ENCODE results near the gene KNSTRN.

The KNSTRN gene, protein sequence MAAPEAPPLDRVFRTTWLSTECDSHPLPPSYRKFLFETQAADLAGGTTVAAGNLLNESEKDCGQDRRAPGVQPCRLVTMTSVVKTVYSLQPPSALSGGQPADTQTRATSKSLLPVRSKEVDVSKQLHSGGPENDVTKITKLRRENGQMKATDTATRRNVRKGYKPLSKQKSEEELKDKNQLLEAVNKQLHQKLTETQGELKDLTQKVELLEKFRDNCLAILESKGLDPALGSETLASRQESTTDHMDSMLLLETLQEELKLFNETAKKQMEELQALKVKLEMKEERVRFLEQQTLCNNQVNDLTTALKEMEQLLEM

GRCh38 chr15:40382580-40383456 lies at the start of gene KNSTRN:
KNSTRN (plus strand) TSS chr15:40382721; CDS start chr15:40382836, 115 bp downstream.
- H3K4me3 Mint-ChIP-seq: peak within 1 kb of the TSS; percentile 99
- H3K27me3 Mint-ChIP-seq: no peaks in the 10 kb centered on the region
- no peaks in the 10 kb centered on the region for H3K9me3 Mint-ChIP-seq
- peaks cover 33% of the 10 kb centered on the region for H3K4me1 Mint-ChIP-seq
- H3K27ac Mint-ChIP-seq: peak within 1 kb of the TSS; percentile 97 to 98
- ATAC-seq (peak; percentile 100), DNase-seq (peak; percentile 89 to 93)

DNA sequence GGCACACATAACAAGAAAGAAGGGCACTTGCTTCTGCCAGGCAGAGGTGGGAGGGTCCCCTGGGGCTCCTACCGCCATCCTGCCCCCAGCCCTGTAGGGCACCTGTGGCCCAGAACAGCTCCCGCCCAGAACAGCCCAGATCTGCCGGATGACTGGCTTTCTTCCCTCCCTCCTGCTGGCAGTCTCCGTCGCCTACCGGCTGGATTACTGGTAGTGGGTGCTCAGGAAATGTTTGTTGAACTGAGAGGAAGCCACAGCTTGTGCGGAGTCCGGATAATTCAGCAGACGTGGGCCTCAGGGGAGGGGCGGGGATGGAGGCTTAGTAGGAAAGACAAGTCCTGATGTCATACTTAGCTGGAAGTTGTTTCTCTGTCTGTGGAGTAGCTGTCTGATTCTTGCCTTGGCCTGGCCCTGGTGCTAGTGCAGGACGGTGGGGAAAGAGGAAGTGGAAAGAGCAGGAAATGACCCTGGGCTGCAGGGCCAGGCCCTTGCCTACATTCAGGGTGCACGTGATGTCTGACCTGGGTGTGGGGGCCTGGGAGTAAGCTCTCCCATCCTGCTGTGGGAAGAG lies 48.5 kb upstream of the KNSTRN start:
- ATAC-seq (peak; percentile 14), DNase-seq (no peak)
- peak overlapping the region; percentile 49 to 52 for H3K4me3 Mint-ChIP-seq
- no peaks in the 10 kb centered on the region for H3K9me3 Mint-ChIP-seq
- H3K27ac Mint-ChIP-seq: peak overlapping the region; percentile 38 to 55
- no peaks in the 10 kb centered on the region for H3K27me3 Mint-ChIP-seq
- H3K4me1 Mint-ChIP-seq: peaks cover 35% of the 10 kb centered on the region

DNA sequence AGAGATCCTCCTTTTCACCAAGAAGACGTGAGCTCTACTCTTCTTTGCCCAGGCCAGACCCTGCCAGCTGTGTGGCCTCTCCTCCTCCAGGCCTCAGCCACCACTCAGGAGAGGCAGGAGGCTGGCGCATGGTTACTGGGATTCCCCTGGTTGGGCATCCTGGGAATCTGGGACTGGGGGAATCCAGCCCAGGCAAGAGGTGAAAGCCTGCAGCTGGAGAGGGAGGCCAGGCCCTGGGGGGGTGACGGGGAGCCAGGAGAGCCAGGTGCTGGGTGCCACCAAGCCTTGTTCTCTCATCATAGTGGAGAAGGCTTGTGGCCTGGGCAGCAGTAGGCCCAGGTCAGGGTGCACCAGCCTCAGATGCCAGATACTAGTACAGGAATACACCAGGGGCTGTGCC lies 48.0 kb upstream of the KNSTRN start:
- no peaks in the 10 kb centered on the region for H3K9me3 Mint-ChIP-seq
- peak overlapping the region in 1 of 2 donors; percentile 38 for H3K27ac Mint-ChIP-seq
- DNase-seq (no peak), ATAC-seq (no peak)
- H3K27me3 Mint-ChIP-seq: no peaks in the 10 kb centered on the region
- H3K4me1 Mint-ChIP-seq: peaks cover 35% of the 10 kb centered on the region
- peak overlapping the region; percentile 35 to 49 for H3K4me3 Mint-ChIP-seq

GRCh38 chr15:40334941-40335795 lies 47.4 kb upstream of the KNSTRN start:
- no peak overlapping the region for H3K27ac Mint-ChIP-seq
- no peak for DNase-seq
- H3K4me1 Mint-ChIP-seq: peaks cover 35% of the 10 kb centered on the region

GRCh38 chr15:40335938-40336743 lies 46.4 kb upstream of the KNSTRN start:
- DNase-seq (no peak), ATAC-seq (no peak)
- Mint-ChIP-seq H3K27ac (no peak overlapping the region), H3K9me3 (no peaks in the 10 kb centered on the region), H3K4me3 (no peak overlapping the region), H3K27me3 (no peaks in the 10 kb centered on the region), H3K4me1 (peaks cover 35% of the 10 kb centered on the region)

More at GRCh38 chr15:40334941-40335795, 47.4 kb upstream of the KNSTRN start:
- ATAC-seq: no peak
- Mint-ChIP-seq H3K4me3 (no peak overlapping the region), H3K27me3 (no peaks in the 10 kb centered on the region), H3K9me3 (no peaks in the 10 kb centered on the region)

DNA sequence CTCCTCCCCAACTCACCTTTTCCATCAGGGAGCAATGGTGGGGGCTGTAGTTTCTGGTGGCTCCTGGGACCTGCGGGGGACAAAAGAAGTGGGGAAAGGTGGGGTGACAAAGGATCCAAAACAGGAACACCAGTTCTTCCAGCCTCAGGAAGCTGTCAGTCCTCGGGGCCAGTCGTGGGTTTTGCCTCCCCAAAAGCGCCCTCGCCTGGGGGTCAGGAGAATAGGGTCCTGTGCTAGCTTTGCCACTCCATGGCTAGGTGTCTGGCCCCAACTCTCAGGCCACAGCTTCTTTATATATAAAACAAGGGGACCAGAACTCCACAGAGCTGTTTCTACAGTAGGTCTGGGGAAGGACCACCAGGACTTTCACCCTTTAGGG lies 45.8 kb upstream of the KNSTRN start:
- Mint-ChIP-seq H3K27me3 (no peaks in the 10 kb centered on the region), H3K4me3 (no peak overlapping the region), H3K9me3 (no peaks in the 10 kb centered on the region), H3K27ac (peak overlapping the region in 1 of 2 donors; percentile 24), H3K4me1 (peaks cover 35% of the 10 kb centered on the region)
- DNase-seq (no peak), ATAC-seq (no peak)

GRCh38 chr15:40337597-40337996 lies 44.9 kb upstream of the KNSTRN start:
- DNase-seq: no peak
- Mint-ChIP-seq H3K4me1 (peaks cover 35% of the 10 kb centered on the region), H3K27me3 (no peaks in the 10 kb centered on the region), H3K27ac (no peak overlapping the region), H3K4me3 (no peak overlapping the region), H3K9me3 (no peaks in the 10 kb centered on the region)
- ATAC-seq: no peak

GRCh38 chr15:40338041-40338657 lies 44.4 kb upstream of the KNSTRN start:
- no peaks in the 10 kb centered on the region for H3K9me3 Mint-ChIP-seq
- H3K27me3 Mint-ChIP-seq: no peaks in the 10 kb centered on the region
- H3K4me3 Mint-ChIP-seq: no peak overlapping the region
- H3K4me1 Mint-ChIP-seq: peaks cover 35% of the 10 kb centered on the region
- ATAC-seq (peak; percentile 89), DNase-seq (peak; percentile 70 to 78)
- H3K27ac Mint-ChIP-seq: no peak overlapping the region

GRCh38 chr15:40338921-40339620 lies 43.5 kb upstream of the KNSTRN start:
- Mint-ChIP-seq H3K4me1 (peaks cover 27% of the 10 kb centered on the region), H3K9me3 (no peaks in the 10 kb centered on the region), H3K4me3 (no peak overlapping the region), H3K27me3 (no peaks in the 10 kb centered on the region), H3K27ac (no peak overlapping the region)
- no peak for ATAC-seq
- DNase-seq: no peak

GRCh38 chr15:40339621-40339945 lies 42.9 kb upstream of the KNSTRN start:
- Mint-ChIP-seq H3K4me1 (peaks cover 27% of the 10 kb centered on the region), H3K4me3 (no peak overlapping the region), H3K9me3 (no peaks in the 10 kb centered on the region), H3K27me3 (no peaks in the 10 kb centered on the region), H3K27ac (no peak overlapping the region)
- DNase-seq: no peak
- no peak for ATAC-seq

GRCh38 chr15:40340038-40340739 lies 42.3 kb upstream of the KNSTRN start:
- ATAC-seq (no peak), DNase-seq (no peak)
- Mint-ChIP-seq H3K27ac (peak overlapping the region in 1 of 2 donors; percentile 43), H3K9me3 (no peaks in the 10 kb centered on the region), H3K4me1 (peaks cover 23% of the 10 kb centered on the region), H3K27me3 (no peaks in the 10 kb centered on the region), H3K4me3 (no peak overlapping the region)

DNA sequence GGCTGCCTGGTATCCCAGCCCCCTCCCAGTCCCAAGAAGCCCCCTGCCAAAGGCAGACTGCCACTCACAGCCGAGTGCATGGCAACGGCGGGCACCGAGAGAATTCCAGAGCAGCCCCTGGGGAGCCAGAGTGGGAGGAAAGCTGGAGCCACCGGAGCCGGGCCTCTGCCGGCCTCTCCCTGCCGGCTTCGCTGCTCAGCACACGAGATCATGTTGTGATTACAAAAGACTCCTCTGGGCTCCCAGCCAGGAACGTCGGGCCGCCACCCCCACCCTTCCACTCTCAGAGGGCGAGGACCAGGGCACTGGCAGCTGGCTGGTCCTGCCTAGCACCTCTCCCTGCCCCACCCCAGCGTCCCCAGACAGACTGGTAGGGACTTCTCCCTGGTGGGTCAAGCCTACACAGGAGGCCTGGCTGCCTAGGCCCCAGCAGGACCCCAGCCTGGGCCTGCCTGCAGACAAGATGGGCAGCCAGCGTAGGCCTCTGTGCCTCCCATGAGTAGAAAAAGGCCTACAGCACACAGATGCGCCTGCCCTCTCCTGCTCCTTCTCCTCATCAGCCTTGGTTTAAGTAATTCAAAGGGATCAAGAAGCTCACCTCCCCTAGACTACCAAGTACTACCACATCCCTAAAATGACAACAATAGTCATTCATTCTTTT lies 41.7 kb upstream of the KNSTRN start, which contains the start of gene CCDC9B:
Gene CCDC9B (minus strand): TSS at position 200 of the 661 bp plus-strand sequence. CDS start 120 bp downstream, at position 80.
- H3K27ac Mint-ChIP-seq: peak within 1 kb of the TSS in 1 of 2 donors; percentile 43
- no peak for DNase-seq

More for the DNA sequence above, 41.7 kb upstream of the KNSTRN start, which contains the start of gene CCDC9B:
- no peaks in the 10 kb centered on the region for H3K27me3 Mint-ChIP-seq
- no peak within 1 kb of the TSS for H3K4me3 Mint-ChIP-seq
- H3K4me1 Mint-ChIP-seq: peaks cover 20% of the 10 kb centered on the region
- H3K9me3 Mint-ChIP-seq: no peaks in the 10 kb centered on the region
- ATAC-seq: no peak
